Kidney (tissue), 14 donors: ENCODE measurements around the gene ZNF445. TPM values are rescaled to one million over a fixed set of nuclear protein-coding genes. Genes with fewer than 3 reads are reported as not detected.

Source experiments
- DNase-seq, 5 donors: peaks; one replicate each; pipeline ENCODE4 v3.0.0-alpha.2; 2013 to 2020
- FAIRE-seq: peaks from 2 replicates; lab custom pipeline; 2012; peaks lifted over from hg19 to GRCh38; lab: Jason Lieb, UNC
- H3K27ac ChIP-seq, 2 donors: one replicate each; pipeline ENCODE4 v1.7.0; 2013; ENCODE audit warnings: low read depth in 2 of 2, low read length in 2 of 2, inconsistent platforms in 1 of 2
- H3K27me3 ChIP-seq: one replicate; pipeline ENCODE4 v1.7.1; 2013; ENCODE audit warnings: low read length, inconsistent platforms; ENCODE audit not compliant: control insufficient read depth, insufficient read depth
- H3K36me3 ChIP-seq, 3 donors: one replicate each; pipeline versions ENCODE4 v1.7.0 to v1.7.1; 2013; ENCODE audit warnings: low read length in 3 of 3, control low read depth in 1 of 3, inconsistent platforms in 1 of 3; ENCODE audit not compliant: insufficient read depth in 3 of 3, control insufficient read depth in 2 of 3
- H3K4me1 ChIP-seq, 3 donors: one replicate each; pipeline versions ENCODE4 v1.7.0 to v1.7.1; 2013; ENCODE audit warnings: low read length in 3 of 3, inconsistent platforms in 1 of 3, low read depth in 1 of 3; ENCODE audit not compliant: control insufficient read depth in 2 of 3, insufficient read depth in 2 of 3
- H3K4me3 ChIP-seq, 3 donors: one replicate each; pipeline versions ENCODE4 v1.7.0 to v1.8.1; 2013; ENCODE audit warnings: low read length in 3 of 3, control low read depth in 1 of 3, inconsistent platforms in 1 of 3
- H3K9ac ChIP-seq, 3 donors: one replicate each; pipeline versions ENCODE4 v1.7.0 to v1.7.1; 2013; ENCODE audit warnings: low read length in 3 of 3, control low read depth in 1 of 3, inconsistent platforms in 1 of 3
- H3K9me3 ChIP-seq, 3 donors: one replicate each; pipeline versions ENCODE4 v1.7.0 to v1.7.1; 2013; ENCODE audit warnings: low read length in 3 of 3, control low read depth in 1 of 3, inconsistent platforms in 1 of 3; ENCODE audit not compliant: control insufficient read depth in 2 of 3, insufficient read depth in 1 of 3
- intact Hi-C: fragments of 100-400 bp; cut with DNase I; formaldehyde crosslinking; loops from one replicate; pipeline ENCODE4 v1.11.1; 2022
- polyA plus RNA-seq: library from polyadenylated mRNA; stranded (reverse); fragments of 350-450 nt; fragmentation: Illumina TruSeq; extraction: RNeasy Lipid Tissue Mini Kit (QIAGEN cat#74804); gene quantifications from one replicate; pipeline ENCODE4 v1.2.3, GENCODE V29; 2014; ENCODE audit warnings: low read depth, low replicate concordance; ENCODE audit not compliant: insufficient read depth
- total RNA-seq: library from RNA; stranded (reverse); fragmentation: NEBNext Ultra II Directional; extraction: Animal tissue kit (Norgen Biotek cat#: 25700); gene quantifications from one replicate; pipeline ENCODE4 v1.2.1, GENCODE V29; 2021
- TF ChIP-seq, protein P1 (sequence below): IDR thresholded peaks from 3 replicates; pipeline ENCODE4 v1.5.1; 2012; ENCODE audit warnings: mild to moderate bottlenecking, moderate library complexity, borderline replicate concordance; ENCODE audit not compliant: insufficient read depth; ENCODE audit errors: extremely low read depth
- donor health status: control.
- donor health status: control.
- donor health status: control.
- donor health status: control.
- donor health status: control.
- donor health status: DM: yes; HTN: yes; CAD: no.
- donor health status: Normal renal cell carcinoma (clear cell type).

The ZNF445 gene
- total and polyA plus RNA-seq, 2 donors from 2014 or later = 2.3 to 19.6 TPM

DNA sequence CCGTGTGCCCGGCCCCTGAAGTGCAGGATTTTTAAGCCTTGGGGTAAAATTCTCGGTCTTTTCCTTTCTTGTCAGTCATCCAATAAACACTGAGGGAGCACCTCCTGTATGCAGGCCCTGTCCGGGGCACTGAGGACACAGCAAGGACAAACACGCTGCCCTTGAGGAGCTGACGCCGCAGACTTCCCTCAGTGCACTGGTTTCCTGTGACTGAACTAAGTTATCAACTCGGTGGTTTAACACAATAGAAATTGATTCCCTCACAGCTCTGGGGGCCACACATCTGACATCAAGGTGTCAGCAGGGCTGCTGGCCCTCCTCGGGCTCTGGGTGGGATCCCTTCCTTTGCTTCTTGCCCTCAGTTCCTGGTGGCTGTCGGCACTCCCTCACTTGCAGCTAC is 65.1 kb downstream of the ZNF445 start:
- TF ChIP-seq, protein P1, sequence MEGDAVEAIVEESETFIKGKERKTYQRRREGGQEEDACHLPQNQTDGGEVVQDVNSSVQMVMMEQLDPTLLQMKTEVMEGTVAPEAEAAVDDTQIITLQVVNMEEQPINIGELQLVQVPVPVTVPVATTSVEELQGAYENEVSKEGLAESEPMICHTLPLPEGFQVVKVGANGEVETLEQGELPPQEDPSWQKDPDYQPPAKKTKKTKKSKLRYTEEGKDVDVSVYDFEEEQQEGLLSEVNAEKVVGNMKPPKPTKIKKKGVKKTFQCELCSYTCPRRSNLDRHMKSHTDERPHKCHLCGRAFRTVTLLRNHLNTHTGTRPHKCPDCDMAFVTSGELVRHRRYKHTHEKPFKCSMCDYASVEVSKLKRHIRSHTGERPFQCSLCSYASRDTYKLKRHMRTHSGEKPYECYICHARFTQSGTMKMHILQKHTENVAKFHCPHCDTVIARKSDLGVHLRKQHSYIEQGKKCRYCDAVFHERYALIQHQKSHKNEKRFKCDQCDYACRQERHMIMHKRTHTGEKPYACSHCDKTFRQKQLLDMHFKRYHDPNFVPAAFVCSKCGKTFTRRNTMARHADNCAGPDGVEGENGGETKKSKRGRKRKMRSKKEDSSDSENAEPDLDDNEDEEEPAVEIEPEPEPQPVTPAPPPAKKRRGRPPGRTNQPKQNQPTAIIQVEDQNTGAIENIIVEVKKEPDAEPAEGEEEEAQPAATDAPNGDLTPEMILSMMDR = no peak
- no peak overlapping the region for H3K9ac ChIP-seq
- H3K36me3 ChIP-seq = peaks cover 0 to 5% (median 0%) of the 10 kb centered on the region in 3 donors
- H3K4me1 ChIP-seq = no peaks in the 10 kb centered on the region
- FAIRE-seq (no peak), DNase-seq (no peak)
- intact Hi-C loops = no loop called here
- no peaks in the 10 kb centered on the region for H3K27me3 ChIP-seq
- H3K27ac ChIP-seq = no peak overlapping the region
- H3K9me3 ChIP-seq = no peaks in the 10 kb centered on the region
- H3K4me3 ChIP-seq = no peak overlapping the region

DNA sequence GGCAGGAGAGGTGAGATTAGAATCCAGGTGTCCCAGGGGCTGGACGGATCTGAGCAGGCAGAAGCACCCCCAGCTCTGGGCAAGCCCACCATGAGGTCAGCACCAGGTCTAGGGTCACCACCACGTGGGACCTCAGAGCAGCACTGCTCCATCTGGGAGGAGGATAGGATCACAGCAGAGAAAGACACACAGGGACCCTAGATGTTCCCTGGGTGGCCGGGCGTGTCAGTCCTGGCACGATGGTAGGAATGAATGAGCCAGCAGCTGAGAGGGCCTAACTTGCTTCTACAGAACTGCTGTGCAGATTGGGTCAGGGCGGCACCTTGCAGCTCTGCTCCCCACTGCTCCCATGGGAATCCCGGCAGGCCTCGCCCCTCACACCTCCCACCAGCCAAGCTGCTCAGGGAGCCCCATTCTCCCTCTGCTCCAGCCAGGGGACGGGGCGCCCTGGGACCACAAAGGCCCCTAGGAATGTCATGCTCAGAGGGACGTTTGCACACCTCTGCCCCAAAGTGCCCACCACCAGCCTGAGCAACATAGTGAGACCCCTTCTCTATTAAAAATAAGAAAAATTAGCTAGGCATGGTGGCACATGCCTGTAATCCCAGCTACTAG is 66.3 kb downstream of the ZNF445 start:
- Histone ChIP-seq H3K27ac (no peak overlapping the region), H3K36me3 (peaks cover 0 to 5% (median 0%) of the 10 kb centered on the region in 3 donors), H3K9me3 (no peaks in the 10 kb centered on the region), H3K4me1 (no peaks in the 10 kb centered on the region), H3K9ac (no peak overlapping the region), H3K27me3 (no peaks in the 10 kb centered on the region), H3K4me3 (no peak overlapping the region)
- FAIRE-seq (no peak), DNase-seq (no peak)
- intact Hi-C loops = no loop called here
- TF ChIP-seq, protein P1 = no peak

DNA sequence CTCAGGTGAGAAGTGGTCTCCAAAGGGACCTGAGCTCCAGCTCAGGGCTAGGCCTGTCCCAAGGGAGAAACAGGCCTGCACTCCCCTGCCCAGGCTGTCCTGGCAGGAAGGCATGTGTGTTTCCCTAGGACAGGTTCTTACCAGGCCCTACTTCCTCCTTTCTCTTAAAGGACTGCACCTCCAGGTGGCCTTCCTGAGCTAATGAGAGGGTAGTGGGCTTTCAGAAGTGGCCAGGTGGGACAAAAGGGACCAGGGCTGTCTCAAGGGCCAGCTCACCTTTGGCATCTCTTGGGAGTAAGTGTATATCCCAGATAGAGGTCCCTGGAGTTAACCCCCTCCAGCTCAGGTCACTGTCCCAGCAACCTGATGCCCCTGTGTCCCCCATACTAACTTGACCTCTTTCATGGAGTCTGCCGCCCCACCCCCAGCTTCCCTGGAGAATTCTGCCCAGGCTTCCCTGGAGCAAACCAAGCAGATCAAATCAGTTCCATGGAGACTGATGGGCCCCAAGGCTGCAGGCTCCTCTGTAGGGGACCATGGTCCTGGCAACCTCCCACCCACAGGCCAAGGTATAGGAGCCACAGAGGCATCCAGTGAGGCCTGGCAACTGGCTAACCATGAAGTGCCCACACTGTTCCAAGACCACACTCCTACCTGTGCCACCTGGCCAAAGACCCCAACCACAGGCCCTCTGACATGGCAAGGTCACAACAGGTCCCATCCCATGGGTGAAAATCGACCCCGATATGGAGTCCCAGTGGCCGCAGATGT is 67.6 kb downstream of the ZNF445 start:
- H3K4me1 ChIP-seq = no peaks in the 10 kb centered on the region
- DNase-seq = no peak
- peaks cover 0 to 5% (median 0%) of the 10 kb centered on the region in 3 donors for H3K36me3 ChIP-seq
- no peak for FAIRE-seq
- no peaks in the 10 kb centered on the region for H3K9me3 ChIP-seq
- intact Hi-C loops = no loop called here
- H3K27me3 ChIP-seq = no peaks in the 10 kb centered on the region
- no peak overlapping the region for H3K27ac ChIP-seq
- H3K4me3 ChIP-seq = no peak overlapping the region
- no peak overlapping the region for H3K9ac ChIP-seq
- TF ChIP-seq, protein P1 = no peak
